Activated CD4-positive, alpha-beta T cell treated with anti-CD3 and anti-CD28 coated beads for 4 hours (primary cell): ENCODE results near the gene FARSA.
"Not testable (repeated sequence)": the region's sequence is repeated elsewhere in the genome, so short reads cannot be mapped to it uniquely, and the experiment has no call there.

Experiments
- DNase-seq, 2 donors: peaks; one replicate each; pipeline ENCODE4 v3.0.0-alpha.2; 2020

FARSA gene

GRCh38 chr19:12933287-12934072 lies at the start of gene FARSA:
Gene FARSA (minus strand): TSS chr19:12933711. CDS start chr19:12933696, 15 bp downstream.
- peak; percentile 86 to 87 for DNase-seq

DNA sequence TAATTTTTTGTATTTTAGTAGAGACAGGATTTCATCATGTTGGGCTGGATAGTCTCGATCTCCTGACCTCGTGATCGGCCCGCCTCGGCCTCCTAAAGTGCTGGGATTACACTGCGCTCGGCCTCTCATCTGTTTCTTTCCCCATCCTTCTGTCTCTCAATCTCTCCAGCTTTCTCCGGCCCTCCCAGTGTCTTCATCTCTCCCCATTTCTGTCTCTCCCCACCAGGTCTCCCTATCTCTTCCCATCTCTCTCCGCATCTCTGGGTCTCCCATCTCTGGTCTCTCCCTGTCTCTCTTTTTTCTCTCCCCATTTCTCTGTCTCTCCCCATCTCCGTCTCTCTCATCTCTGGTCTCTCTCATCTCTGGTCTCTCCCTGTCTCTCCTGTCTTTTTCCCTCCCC lies 49.6 kb upstream of the FARSA start:
- no peak for DNase-seq

GRCh38 chr19:12982648-12983047 lies 49.1 kb upstream of the FARSA start:
- DNase-seq, result no peak

DNA sequence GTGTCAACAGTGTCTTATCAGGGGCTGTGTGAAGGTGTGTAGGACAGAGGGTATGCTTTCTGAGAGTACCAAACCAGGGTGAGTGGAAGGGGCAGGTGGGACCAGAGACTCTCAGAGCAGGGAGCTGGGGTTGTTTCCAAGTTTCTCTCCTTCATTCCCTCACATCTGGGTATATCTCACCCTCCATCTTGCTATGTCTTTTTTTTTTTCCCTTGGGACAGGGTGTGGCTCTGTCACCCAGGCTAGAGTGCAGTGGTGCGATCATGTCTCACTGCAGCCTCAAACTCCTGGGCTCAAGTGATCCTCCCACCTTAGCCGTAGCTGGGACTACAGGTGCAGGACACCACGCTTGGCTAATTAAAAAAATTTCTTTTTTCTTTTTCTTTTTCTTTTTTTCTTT lies 46.5 kb upstream of the FARSA start:
- DNase-seq, result no peak

GRCh38 chr19:12976109-12976508 lies 42.6 kb upstream of the FARSA start:
- DNase-seq, result not testable (repeated sequence)

GRCh38 chr19:12975221-12975741 lies 41.8 kb upstream of the FARSA start:
- no peak for DNase-seq

DNA sequence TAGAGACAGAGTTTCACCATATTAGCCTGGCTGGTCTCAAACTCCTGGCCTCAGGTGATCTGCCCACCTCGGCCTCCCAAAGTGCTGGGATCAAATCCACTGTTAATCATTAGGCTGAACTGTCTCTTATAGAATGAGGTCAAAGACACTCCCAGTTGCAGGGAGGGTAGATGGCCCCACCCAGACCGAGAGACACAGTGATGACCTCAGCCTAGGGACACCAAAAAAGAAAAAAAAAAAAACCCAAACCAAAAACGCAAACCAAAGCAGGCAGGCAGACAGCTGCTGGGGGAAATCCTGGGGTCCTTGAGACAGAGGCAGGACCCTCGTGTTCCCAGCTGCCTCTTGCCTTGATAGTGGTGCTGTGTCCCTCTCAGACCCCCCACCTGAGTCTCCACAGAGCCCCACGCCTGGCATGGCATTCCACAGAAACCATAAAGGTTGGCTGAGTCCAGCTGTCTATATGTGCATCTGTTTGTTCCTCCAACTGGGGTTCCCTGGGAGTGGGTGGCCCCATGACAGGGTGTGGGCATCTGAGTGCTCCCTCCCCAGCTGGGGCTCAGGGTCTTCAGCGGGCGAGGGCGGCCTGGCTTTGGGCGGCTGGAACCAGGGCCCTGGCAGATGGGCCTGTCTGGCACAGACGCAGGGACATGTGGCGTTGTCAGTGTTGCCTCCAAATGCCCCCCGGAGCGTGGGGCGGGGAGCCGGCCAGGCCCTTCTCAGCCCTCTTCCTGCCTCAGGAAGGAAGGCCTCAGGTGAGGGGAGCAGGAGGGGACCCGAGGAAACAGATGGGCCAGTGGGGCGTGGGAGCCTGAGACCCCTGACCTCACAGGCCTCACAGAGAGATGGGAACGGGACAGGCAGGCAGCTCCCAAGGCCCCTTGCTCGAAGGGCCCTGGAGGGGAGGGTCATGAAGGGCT lies 41.0 kb upstream of the FARSA start:
- DNase-seq, result no peak

DNA sequence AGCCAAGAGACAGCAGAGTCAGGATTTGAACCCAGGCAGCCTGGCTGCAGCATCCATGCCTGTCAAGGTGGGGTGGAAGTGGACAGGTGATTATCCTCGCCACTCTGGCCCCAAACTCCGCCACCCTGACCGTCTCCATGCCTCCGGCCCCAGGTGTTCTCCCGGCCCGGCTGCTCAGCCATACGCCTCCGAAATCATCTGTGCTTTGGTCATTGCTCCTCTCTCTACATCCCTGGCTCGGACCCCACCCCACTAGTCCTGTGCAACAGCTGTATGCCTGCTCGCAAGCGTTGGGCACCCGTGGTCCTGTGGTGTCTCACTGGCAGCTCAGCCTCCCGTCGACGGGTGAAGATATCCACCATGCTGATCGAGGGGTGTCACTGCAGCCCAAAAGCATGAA lies 39.7 kb upstream of the FARSA start:
- DNase-seq, result no peak

- no peak for DNase-seq
Observed at GRCh38 chr19:12970070-12970820, 36.7 kb upstream of the FARSA start.

GRCh38 chr19:12969292-12969988 lies 35.9 kb upstream of the FARSA start, which contains the start of gene DAND5:
Gene DAND5 (plus strand): TSS chr19:12969576. CDS start chr19:12969661, 85 bp downstream.
- no peak for DNase-seq

- DNase-seq, result no peak
Observed at GRCh38 chr19:12967907-12968306, 34.4 kb upstream of the FARSA start.

- no peak for DNase-seq
Observed at GRCh38 chr19:12965812-12966135, 32.3 kb upstream of the FARSA start.

DNA sequence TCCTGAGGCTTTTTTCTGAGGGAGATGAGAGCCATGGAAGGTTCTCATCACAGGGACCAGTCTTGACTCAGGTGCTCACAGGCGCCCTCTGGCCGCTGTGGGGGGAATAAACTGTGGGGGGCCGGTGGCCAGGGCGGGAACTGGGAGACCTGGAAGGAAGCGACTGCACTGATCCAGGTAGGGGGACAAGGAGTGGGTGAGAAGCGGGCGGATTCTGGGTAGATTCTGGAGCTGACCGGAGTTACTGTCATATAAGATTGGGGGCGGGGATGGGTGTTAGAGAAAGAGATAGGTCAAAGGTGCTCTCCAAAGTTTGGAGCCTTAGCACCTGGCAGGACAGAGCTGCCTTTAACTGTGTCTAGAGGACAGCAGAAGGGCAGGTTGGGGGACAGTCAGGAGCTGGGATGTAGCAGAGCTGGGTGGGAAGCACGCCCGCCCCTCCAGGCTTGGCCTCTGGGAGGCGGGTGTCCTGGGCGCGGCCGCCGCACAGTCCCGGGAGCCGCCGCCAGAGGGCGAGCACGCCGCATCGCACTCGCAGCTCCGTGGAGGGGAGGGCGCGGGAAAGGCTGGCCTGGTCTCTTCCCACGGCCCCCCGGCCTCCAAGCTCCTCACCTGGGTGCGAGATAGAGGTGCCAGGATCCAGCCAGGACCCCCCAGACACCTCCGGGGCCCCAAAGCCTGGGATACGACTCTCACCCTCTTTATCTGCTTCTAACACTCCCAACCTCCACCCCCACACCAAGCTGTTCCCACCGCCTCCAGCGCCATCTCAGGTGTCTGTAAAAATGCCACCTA lies 31.7 kb upstream of the FARSA start:
- peak; percentile 71 to 84 for DNase-seq

- DNase-seq, result no peak
Observed at GRCh38 chr19:12959481-12959880, 26.0 kb upstream of the FARSA start.

DNA sequence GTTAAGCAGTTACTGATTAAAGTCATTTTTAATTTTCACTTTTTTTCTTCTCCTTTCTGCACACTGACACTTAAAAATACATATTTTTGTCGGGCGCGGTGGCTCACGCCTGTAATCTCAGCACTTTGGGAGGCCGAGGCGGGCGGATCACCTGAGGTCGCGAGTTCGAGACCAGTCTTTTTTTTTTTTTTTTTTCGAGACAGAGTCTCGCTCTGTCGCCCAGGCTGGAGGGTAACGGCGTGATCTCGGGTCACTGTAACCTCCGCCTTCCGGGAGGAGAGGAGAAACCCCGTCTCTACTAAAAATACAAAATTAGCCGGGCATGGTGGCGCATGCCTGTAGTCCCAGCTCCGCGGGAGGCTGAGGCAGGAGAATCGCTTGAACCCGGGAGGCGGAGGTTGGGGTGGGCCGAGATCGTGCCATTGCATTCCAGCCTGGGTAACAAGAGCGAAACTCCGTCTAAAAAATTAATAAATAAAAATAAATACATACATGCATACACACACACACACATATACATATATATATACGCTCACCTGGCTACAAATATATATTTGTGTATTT lies 24.0 kb upstream of the FARSA start:
- not testable (repeated sequence) for DNase-seq

- peak; percentile 82 to 84 for DNase-seq
Observed at GRCh38 chr19:12956446-12957388, 23.2 kb upstream of the FARSA start, which contains the start of gene GADD45GIP1. Gene GADD45GIP1 (minus strand): TSS chr19:12957223. CDS start chr19:12957212, 11 bp downstream.

- no peak for DNase-seq
Observed at GRCh38 chr19:12955996-12956395, 22.5 kb upstream of the FARSA start.

DNA sequence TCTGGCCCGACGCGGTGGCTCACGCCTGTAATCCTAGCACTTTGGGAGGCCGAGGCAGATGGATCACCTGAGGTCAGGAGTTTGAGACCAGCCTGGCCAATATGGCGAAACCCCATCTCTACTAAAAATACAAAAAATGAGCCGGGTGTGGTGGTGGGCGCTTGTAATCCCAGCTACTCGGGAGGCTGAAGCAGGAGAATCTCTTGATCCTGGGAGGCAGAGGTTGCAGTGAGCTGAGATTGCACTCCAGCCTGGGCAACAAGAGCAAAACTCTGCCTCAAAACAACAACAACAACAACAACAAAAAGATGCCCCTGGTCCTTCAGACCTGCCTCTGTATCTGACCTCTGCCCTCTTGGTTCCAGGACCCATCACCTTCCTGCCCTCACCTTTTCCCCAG lies 22.1 kb upstream of the FARSA start:
- DNase-seq, result not testable (repeated sequence)

GRCh38 chr19:12954612-12954962 lies 21.1 kb upstream of the FARSA start:
- no peak for DNase-seq
